ENCODE measurements around the gene STK17A.

The STK17A gene

GRCh38 chr7:43655584-43655983 is 72.7 kb downstream of the STK17A start:
- FAIRE-seq (no peak), DNase-seq (ENCODE audit: low spot score) (no peak)

GRCh38 chr7:43656997-43657396 is 74.1 kb downstream of the STK17A start:
- DNase-seq (ENCODE audit: low spot score) (no peak), FAIRE-seq (no peak)

GRCh38 chr7:43658718-43659548 is 76.0 kb downstream of the STK17A start:
- FAIRE-seq (peak; percentile 98), DNase-seq (ENCODE audit: low spot score) (peak; percentile 83)

GRCh38 chr7:43659549-43659896 is 76.6 kb downstream of the STK17A start:
- FAIRE-seq (no peak), DNase-seq (ENCODE audit: low spot score) (no peak)

- no peak for DNase-seq (ENCODE audit: low spot score)
- FAIRE-seq: no peak
These were observed 77.2 kb downstream of the STK17A start for GRCh38 chr7:43660141-43660540.

GRCh38 chr7:43664681-43665080 is 81.8 kb downstream of the STK17A start:
- no peak for FAIRE-seq

GRCh38 chr7:43666938-43667337 is 84.0 kb downstream of the STK17A start:
- no peak for FAIRE-seq
- DNase-seq (ENCODE audit: low spot score): no peak

More at GRCh38 chr7:43664681-43665080, 81.8 kb downstream of the STK17A start:
- DNase-seq (ENCODE audit: low spot score): no peak

- peak; percentile 31 for DNase-seq (ENCODE audit: low spot score)
- peak; percentile 17 for FAIRE-seq
These were observed 85.1 kb downstream of the STK17A start for GRCh38 chr7:43668035-43668434.

- peak; percentile 98 for FAIRE-seq
These were observed 86.6 kb downstream of the STK17A start for GRCh38 chr7:43669286-43670081.

GRCh38 chr7:43671521-43671920 is 88.6 kb downstream of the STK17A start:
- FAIRE-seq (no peak), DNase-seq (ENCODE audit: low spot score) (no peak)

More at GRCh38 chr7:43669286-43670081, 86.6 kb downstream of the STK17A start:
- peak; percentile 52 for DNase-seq (ENCODE audit: low spot score)

- DNase-seq (ENCODE audit: low spot score) (peak; percentile 70), FAIRE-seq (peak; percentile 97)
These were observed 90.5 kb downstream of the STK17A start for GRCh38 chr7:43673243-43673976.

- DNase-seq (ENCODE audit: low spot score) (peak; percentile 94), FAIRE-seq (peak; percentile 98)
These were observed 91.9 kb downstream of the STK17A start for GRCh38 chr7:43674559-43675436.

Data from RCC 7860 (cell line).